Fibroblast of lung (primary cell): Measurements from ENCODE around the gene CFHR4.

Experiments
- EZH2 ChIP-seq: IDR thresholded peaks from 2 replicates; pipeline ENCODE4 v1.5.1; 2012; ENCODE audit warnings: low read length, control low read depth, mild to moderate bottlenecking; ENCODE audit errors: missing control alignments
- TF ChIP-seq, protein P1 (sequence below), 2 donors: IDR thresholded peaks in 1 of 2; conservative IDR thresholded peaks in 1 of 2; 1 replicate in 1 of 2; 2 replicates in 1 of 2; pipeline ENCODE4 v1.5.1; 2011 to 2012; ENCODE audit warnings: low read length in 2 of 2, control low read depth in 1 of 2, inconsistent platforms in 1 of 2, low read depth in 1 of 2, mild to moderate bottlenecking in 1 of 2

GRCh38 chr1:196858811-196859210 lies 29.0 kb upstream of the CFHR4 start:
- TF ChIP-seq, protein P1, sequence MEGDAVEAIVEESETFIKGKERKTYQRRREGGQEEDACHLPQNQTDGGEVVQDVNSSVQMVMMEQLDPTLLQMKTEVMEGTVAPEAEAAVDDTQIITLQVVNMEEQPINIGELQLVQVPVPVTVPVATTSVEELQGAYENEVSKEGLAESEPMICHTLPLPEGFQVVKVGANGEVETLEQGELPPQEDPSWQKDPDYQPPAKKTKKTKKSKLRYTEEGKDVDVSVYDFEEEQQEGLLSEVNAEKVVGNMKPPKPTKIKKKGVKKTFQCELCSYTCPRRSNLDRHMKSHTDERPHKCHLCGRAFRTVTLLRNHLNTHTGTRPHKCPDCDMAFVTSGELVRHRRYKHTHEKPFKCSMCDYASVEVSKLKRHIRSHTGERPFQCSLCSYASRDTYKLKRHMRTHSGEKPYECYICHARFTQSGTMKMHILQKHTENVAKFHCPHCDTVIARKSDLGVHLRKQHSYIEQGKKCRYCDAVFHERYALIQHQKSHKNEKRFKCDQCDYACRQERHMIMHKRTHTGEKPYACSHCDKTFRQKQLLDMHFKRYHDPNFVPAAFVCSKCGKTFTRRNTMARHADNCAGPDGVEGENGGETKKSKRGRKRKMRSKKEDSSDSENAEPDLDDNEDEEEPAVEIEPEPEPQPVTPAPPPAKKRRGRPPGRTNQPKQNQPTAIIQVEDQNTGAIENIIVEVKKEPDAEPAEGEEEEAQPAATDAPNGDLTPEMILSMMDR (conservative IDR thresholded peaks at IDR 0.05 in 1 of 2, IDR thresholded peaks at IDR 0.05 in 1 of 2; ENCODE audit: low read depth in 1 of 2, low read length in 2 of 2), result no peak
- TF ChIP-seq EZH2, result no peak
